Nucleus accumbens (tissue), 56 donors: Measurements from ENCODE around the gene MCF2.

ENCODE experiments used
- DNase-seq, 56 donors: peaks; one replicate each; lab custom pipeline; 2025; lab: John Stamatoyannopoulos, UW

The MCF2 gene

GRCh38 chrX:139639253-139639652 is 68.7 kb downstream of the MCF2 start:
- peak in 32 of 56 donors; percentile 0 to 54 (median 4) for DNase-seq

DNA sequence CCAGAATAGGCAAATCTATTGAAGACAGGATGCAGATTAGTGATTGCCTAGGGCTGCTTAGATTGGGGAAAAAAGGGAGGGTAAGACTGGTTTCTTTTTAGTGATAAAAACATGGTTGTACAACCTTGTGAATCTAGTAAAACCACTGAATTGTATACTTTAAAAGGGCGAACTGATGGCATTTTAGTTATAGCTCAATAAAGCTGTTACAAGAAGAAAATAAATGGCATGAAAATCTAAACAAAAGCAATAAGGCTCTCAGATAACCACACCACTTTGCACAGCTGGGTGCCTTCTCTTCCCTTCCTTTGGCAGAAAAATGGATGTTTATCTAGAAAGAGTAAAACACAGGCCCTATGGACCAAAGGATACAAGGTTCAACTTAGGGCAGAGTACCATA is 107.9 kb downstream of the MCF2 start:
- DNase-seq, result no peak

GRCh38 chrX:139596068-139596467 is 111.9 kb downstream of the MCF2 start:
- no peak for DNase-seq

DNA sequence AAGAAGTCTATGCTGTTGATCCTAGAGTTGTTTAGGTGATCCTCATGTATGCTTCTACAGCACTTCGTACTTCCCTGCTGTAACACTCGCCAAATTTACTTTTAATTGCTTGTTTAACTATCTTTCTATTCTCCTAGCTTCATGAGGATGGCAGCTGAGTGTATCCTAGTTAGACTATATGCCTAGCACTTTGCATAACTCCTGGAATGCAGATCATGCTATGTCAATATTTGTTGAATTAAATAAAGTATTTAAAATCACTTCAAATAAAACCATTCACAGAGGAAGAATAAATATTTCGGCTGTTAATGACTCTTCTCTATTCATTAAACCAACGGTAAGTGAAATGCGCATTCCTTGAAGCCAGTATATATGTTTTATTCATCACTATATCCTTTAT is 122.4 kb downstream of the MCF2 start:
- no peak for DNase-seq

DNA sequence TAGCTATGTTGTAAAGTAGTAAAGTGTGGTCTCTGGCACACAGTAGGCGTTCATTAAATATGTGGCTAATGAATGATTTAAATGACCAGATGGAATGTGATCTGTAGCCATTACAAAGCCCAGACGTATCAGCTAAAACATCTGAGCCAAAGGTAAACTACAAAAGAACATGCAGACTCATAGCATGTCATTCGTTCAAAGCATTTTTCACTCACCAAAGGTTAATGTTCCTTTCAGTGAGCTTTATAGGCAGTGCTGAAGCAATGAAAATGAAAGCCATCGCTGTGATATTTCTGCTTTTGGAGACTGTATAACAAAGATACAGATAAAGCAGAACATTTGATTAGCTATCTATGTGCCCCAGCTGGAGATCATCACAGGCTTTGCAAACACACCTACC is 126.9 kb downstream of the MCF2 start:
- DNase-seq, result no peak

GRCh38 chrX:139566981-139567380 is 141.0 kb downstream of the MCF2 start:
- no peak for DNase-seq

DNA sequence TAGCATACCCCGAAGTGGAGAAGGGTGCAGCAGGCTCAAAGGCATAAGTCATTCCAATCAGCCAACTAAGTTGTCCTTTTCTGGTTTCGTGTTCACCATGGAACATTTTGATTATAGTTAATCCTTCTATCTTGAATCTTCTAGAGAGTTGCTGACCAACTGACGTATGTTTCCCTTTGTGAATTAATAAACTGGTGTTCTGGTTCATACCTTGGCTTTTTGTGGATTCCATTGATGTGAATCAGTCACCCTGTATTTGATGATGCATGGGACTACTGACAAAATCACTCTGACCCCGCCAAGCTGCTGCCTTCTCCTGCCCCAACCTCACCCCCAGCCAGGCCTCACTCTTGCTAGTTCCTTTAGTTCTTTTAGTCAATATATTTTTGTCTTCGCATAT is 144.7 kb downstream of the MCF2 start:
- no peak for DNase-seq

DNA sequence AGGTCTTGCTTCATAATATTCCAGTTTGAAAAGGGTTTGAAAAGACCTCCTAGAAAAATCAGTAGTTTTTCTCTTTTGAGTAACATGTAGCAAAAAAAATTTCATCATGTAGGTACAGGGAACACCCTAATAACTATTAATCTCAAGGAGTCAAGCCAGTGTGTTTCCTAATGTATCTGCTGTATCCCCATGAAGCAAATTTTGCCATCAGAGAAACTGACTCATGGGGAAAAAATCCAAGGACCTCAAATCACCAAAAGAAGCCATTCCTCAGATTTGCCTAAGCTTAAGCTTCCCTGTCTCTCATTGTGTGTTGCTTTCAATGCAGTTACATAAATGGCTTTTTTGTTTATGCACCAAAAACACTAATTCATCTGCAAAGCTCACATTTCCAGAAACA is 147.7 kb downstream of the MCF2 start:
- no peak for DNase-seq

DNA sequence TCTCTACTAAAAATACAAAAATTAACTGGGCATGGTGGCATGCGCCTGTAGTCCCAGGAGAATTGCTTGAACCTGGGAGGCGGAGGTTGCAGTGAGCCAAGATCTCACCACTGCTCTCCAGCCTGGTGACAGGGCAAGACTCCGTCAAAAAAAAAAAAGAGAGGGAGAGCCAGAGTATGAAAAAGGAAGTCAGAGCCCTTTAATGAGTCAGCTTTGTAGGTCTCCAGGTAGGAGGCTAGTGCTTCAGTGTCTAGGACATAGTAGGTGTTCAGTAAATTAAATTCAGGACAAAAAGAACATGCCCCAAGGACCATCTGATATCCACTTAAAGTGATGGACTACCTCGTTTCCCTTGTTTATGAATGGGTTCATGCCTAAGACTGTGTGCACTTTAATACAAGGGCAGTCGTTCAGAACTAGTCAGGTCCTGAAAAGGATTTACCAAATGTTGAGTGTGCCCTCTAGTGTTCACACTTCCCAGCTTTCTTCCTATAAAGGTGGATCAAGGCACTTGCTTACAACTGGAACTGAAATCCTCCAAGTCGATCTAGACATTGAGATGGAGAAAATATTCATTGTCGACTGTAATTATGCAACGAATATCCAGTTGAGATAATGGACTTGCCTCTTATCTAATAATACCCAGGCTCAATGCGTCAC is 148.5 kb downstream of the MCF2 start:
- DNase-seq, result peak in 6 of 56 donors; percentile 0 to 29 (median 1)

DNA sequence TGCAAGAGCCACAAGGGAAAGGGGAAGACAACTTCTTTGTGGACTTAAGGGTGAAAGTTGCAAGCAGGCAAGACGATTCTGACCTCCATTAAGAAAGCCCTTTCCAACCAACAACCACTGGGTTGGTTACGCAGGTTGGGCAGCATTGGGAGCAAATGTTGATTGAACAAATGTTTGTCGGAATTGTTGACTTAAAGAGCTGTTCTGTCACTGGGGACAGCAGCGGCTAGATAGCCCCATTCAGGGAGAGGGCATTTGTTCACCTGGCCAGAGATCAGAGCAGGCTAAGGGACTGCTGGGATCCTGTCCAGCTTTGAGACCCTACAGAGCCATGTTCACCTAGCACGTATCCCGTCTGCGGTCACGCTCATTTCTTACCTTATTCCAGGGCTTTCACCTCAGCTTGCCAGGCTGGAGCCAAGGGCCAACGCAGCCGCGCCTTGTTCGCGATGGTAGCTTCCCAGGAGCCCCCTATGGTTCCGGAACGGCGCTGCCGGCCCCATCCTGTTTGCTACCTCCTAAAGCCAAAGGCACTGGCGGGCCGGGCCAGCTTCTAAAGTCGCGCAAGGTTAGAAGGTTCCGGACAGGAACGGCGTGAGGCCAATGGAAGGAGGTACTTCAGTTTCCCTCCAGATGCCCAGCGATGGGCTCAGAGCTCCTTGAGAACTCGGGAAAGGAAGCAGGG is 152.8 kb downstream of the MCF2 start:
- no peak for DNase-seq

DNA sequence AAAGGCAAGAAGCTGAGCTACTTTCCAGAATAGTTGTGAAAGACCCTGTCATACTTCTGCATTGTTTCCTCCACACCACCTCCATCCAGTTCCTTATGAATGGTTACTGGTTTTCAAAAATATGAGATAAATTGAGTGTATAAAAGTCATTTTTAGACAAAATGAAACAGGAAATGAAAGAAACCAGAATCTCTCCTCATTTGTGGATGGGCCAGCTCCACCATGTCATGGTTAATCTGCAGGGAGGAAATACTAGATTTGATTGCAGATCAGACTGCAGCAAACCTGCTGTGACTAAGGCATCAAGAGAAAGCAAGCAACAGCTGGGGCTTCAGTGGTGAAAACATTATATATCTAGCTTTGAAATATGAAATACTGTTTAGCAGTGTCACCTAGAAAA is 153.6 kb downstream of the MCF2 start:
- DNase-seq, result no peak

- no peak for DNase-seq
Measured at GRCh38 chrX:139544591-139544990, 163.4 kb downstream of the MCF2 start.

- no peak for DNase-seq
Measured at GRCh38 chrX:139543920-139544319, 164.0 kb downstream of the MCF2 start.

DNA sequence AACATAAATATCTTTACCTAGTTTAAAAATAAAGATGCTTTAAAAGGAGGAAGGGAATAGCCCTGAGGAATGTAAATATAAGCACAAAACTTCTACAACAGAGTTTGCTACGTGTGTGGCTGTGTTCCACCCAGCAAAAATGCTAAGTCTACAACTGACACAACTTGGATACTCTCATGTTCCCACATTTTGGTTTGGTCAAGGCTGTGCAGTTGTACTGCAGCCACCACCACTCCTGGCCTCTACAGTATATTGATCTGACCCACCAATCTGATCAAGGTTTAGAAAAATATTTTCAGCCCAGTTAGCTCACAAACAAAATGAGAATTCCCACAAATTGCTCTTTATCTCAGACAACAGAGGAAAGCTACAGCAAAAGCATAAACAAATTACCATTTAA is 165.3 kb downstream of the MCF2 start:
- DNase-seq, result no peak

- DNase-seq, result no peak
Measured at GRCh38 chrX:139538907-139539790, 168.8 kb downstream of the MCF2 start.

DNA sequence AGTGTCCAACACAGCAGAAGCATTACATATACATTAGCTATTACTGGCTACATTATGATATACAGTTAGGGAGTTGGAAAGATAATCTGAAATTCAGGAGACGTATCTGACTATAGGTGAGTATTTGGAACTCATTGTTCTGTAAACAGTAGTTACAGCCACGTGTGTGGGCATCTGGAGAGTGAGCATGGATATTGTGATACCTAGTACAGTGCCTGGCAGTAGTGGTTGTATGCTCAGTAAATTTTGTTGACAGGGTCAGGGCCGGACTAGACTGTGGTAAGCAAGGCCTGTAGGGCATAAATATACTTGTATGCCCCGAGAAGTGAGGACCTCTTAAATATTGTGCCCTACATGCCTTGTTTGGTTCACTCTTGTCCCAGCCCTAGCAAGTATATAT is 174.5 kb downstream of the MCF2 start:
- DNase-seq, result no peak

DNA sequence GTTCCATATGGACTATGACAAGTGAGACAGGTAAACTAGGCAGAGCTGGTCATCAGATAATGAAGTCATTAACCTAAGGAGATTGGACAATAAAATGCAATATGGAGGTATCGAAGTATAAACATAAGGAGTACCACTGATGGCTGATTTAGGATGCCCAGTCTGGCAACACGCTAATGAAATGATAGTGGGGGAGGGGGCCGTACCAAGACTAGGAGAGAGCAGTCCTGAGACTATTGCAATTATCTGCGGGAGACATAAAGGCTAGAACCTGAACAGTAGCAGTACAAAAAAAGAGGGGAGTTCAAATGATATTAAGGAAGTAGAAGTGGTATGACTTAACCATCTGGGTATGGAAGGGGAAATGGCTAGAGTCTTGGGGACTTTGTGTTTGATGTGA is 175.1 kb downstream of the MCF2 start:
- DNase-seq, result no peak
